ENCODE measurements around the gene DNAAF5. TPM values are rescaled to one million over a fixed set of nuclear protein-coding genes. Genes with fewer than 3 reads are reported as not detected.
A peak's percentile ranks its signal among the peaks of the same experiment; 100 is the strongest.

The DNAAF5 gene
- total RNA-seq, 1 donor from 2014 or later: 45.6 TPM

- H3K4me1 Mint-ChIP-seq (ENCODE audit: unreplicated experiment): peaks cover 7% of the 10 kb centered on the region
- TF ChIP-seq CTCF (conservative IDR thresholded peaks at IDR 0.05): peak; percentile 98
- H3K27ac Mint-ChIP-seq: no peak overlapping the region
- DNase-seq (ENCODE audit: extremely low spot score, unreplicated experiment): peak; percentile 84
- no peaks in the 10 kb centered on the region for H3K36me3 Mint-ChIP-seq
- no peaks in the 10 kb centered on the region for H3K9me3 Mint-ChIP-seq
- no peaks in the 10 kb centered on the region for H3K27me3 Mint-ChIP-seq
- no peak overlapping the region for H3K4me3 Mint-ChIP-seq
Observed at GRCh38 chr7:774161-775109, 47.9 kb downstream of the DNAAF5 start.

DNA sequence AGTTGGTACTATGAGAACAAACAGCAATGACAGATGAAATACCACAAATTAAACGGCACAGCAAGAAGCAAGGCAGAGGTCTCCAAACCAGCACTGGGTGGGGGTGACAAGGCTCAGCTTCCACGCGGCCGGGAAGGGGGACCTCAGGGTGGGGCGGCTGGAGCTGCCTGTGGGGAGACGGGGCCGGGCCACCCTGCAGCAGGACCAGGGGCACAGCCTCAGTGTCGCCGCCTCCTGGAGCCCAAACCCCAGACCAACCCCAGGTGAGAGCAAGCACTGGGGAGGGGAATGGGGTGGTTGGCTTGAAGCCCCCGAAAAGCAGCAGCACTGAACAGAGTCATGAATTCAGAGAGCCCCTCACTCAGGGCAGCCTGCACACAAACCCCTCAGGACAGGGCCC, 49.9 kb downstream of the DNAAF5 start:
- no peaks in the 10 kb centered on the region for H3K4me1 Mint-ChIP-seq (ENCODE audit: unreplicated experiment)
- H3K4me3 Mint-ChIP-seq: no peak overlapping the region
- H3K27me3 Mint-ChIP-seq: no peaks in the 10 kb centered on the region
- H3K27ac Mint-ChIP-seq: no peak overlapping the region
- no peak for TF ChIP-seq CTCF (conservative IDR thresholded peaks at IDR 0.05)
- H3K9me3 Mint-ChIP-seq: no peaks in the 10 kb centered on the region
- H3K36me3 Mint-ChIP-seq: peaks cover 4% of the 10 kb centered on the region
- DNase-seq (ENCODE audit: extremely low spot score, unreplicated experiment): no peak

DNA sequence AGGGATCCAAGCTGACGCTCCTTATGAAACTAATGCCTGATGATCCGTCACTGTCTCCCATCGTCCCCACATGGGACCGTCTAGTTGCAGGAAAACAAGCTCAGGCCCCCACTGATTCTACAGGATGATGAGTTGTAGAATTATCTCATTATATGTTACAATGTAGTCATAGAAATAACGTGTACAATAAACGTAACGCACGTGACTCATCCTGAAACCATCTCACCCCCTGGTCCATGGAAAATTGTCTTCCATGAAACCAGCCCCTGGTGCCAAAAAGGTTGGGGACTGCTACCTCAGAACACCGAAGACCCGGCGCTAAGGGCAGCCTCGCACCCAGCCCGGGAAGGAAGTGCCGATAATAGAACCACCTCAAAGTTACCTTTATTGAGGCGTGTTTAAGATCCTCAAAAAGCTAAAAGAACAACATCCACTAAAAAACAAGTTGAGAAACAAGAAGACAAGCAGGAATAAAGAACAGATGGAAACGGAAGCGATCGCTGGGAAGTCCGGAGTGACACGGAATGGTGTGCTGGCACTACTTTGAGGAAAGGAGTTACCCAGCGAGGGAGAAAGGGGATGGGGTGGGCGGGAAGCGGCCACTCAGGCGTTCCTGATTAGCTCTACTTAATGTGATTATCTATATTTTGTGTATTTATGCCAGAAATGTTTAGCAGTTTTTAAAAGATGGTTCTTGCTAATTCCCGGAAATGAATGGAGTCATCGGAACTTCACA, 50.7 kb downstream of the DNAAF5 start:
- DNase-seq (ENCODE audit: extremely low spot score, unreplicated experiment): no peak
- Mint-ChIP-seq H3K36me3 (peaks cover 4% of the 10 kb centered on the region), H3K4me1 (ENCODE audit: unreplicated experiment) (no peaks in the 10 kb centered on the region), H3K27me3 (no peaks in the 10 kb centered on the region), H3K27ac (no peak overlapping the region), H3K9me3 (no peaks in the 10 kb centered on the region), H3K4me3 (no peak overlapping the region)
- no peak for TF ChIP-seq CTCF (conservative IDR thresholded peaks at IDR 0.05)

DNA sequence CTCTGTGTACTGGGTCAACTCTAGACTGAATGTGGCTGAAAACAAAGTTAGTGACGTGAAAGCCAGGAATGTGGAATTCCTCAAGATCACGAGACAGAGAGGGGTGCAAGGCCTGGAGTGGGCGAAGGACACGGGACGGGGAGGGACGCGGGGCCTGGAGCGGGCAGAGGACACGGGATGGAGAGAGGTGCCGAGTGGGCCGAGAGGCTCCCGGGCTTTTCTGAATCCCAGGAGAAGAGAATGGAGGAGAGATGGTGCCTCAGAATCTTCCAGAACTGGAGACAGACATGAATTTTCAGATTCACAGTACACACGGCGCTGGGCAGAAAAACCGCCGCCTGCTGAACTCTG, 51.2 kb downstream of the DNAAF5 start:
- TF ChIP-seq CTCF (conservative IDR thresholded peaks at IDR 0.05): no peak
- Mint-ChIP-seq H3K4me3 (no peak overlapping the region), H3K27me3 (no peaks in the 10 kb centered on the region), H3K4me1 (ENCODE audit: unreplicated experiment) (no peaks in the 10 kb centered on the region), H3K27ac (no peak overlapping the region), H3K9me3 (no peaks in the 10 kb centered on the region), H3K36me3 (peaks cover 4% of the 10 kb centered on the region)
- DNase-seq (ENCODE audit: extremely low spot score, unreplicated experiment): no peak

GRCh38 chr7:778271-778967, 51.9 kb downstream of the DNAAF5 start:
- Mint-ChIP-seq H3K9me3 (no peaks in the 10 kb centered on the region), H3K27me3 (no peaks in the 10 kb centered on the region), H3K27ac (no peak overlapping the region), H3K4me3 (no peak overlapping the region), H3K4me1 (ENCODE audit: unreplicated experiment) (no peaks in the 10 kb centered on the region), H3K36me3 (peaks cover 4% of the 10 kb centered on the region)
- TF ChIP-seq CTCF (conservative IDR thresholded peaks at IDR 0.05): no peak
- DNase-seq (ENCODE audit: extremely low spot score, unreplicated experiment): no peak

Data from type B pancreatic cell (in vitro differentiated cells).